M059J (cell line): ENCODE results near the gene PUS7. TPM values are rescaled to one million over a fixed set of nuclear protein-coding genes. Genes with fewer than 3 reads are reported as not detected.
"Not testable (repeated sequence)": the region's sequence is repeated elsewhere in the genome, so short reads cannot be mapped to it uniquely, and the experiment has no call there.

Experiments used
- DNase-seq: peaks from one replicate; pipeline ENCODE4 v3.0.0-alpha.2; 2012; ENCODE audit warnings: low read depth
- total RNA-seq: library from RNA; depleted of rRNA; stranded (reverse); fragments of >200 nt; shearing (Covaris generic); gene quantifications from 2 replicates; pipeline ENCODE4 v1.2.3, GENCODE V29; 2014

Gene PUS7
- total RNA-seq, 1 experiment from 2014 or later, result 19.1 TPM

DNA sequence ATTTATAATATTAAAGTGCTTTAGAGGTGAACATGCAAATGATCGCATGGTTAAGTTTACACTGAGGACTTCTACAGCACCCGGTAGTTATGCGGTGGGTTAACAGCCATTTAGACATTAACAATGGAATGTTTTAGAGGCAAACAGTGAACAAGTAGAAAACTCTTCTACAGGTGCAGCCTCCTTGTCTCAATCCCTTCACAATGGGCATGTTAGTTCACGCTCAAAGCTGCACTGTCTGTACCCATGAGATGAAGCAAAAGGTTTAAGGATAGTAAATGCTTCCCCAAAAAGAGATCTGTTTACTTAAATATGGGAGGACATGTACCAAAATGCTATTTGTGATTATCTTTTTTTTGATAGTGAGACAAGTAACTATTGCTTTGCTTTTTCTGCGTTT, 25.1 kb downstream of the PUS7 start:
- no peak for DNase-seq

DNA sequence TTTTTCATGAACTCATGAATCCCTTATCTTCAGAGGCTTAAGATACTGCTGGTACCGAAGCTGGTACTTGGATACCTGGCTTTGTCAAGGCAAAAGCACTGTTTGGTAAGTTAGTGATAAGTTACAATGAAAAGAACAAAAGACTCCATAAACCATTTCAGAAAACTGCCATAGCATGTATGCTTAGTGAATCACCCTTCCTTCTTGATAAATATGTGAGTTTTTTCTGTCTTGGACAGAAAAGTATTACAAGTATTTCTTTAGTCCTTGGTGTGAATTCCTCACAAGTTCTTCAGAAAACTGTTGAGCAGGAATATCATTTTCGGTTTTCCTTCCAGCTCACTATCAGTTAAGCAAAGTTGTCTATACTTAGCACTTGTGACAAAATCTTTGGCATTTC, 25.6 kb downstream of the PUS7 start:
- peak; percentile 14 for DNase-seq

DNA sequence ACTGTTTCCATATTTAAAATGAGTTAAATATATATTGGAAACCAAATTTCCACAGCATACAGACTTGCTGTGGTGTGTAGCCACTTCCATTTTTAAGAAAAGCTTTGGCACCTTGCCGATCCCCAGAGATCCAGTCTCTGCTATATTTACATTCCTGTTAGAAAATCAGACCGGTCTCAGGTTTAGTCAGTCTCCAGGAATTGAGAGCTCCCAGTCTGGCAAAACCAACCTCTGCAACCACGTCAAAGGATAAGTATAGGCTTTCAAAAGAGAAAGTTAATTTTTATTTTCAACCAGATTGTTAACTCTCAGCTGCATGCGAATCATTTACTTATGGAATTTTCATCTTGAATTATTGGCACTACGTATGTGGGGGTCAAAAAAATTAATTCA, 28.2 kb downstream of the PUS7 start:
- peak; percentile 83 for DNase-seq

DNA sequence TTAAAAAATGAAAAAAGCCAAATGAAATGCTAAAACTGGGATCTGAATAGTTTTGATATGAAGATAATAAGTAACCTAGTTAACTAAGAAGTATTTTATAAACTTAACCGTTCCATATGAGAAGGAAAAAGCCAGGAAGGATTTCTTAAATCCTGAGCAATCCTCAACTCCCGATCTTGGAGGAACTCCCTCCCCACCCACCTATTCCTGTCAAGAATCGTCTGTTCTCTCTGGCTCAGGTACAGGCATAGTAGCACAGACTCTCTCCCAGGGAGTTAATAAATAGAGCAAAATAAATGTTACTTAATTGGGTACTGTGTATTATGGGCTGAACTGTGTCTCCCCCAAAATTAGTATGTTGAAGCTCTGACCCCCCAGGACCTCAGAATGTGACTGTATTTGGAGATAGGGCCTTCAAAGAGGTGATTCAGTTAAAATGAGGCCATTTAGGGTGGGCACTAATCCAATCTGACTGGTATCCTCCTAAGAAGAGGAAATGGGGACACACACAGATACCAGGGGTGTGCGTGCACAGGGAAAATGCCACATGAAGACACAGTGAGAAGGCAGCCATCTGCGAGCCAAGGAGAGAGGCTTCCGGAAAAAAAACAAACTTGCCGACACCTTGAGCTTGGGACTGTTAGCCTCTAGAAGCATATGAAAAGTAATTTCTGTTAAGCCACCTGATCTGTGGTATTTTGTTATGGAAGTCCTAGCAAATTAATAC, 28.7 kb downstream of the PUS7 start:
- DNase-seq, result no peak

DNA sequence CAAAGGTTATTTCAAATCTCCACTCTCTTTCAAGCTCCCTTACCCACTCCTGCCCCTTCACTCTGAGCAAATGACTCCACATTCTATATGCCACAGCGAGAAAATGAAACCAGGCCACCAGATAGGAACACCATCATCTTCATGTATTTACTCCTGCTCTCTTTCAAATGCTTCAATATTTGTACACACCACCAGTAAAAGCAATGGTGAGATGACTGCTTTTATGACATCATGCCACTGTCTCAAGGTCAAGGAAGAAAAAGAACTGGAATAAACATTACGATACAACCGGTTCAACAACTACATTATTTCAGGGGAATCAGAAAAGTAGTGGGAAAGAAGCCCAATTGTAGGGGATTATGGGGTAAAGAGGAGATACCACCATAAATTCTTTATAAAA, 32.7 kb downstream of the PUS7 start:
- DNase-seq, result no peak

DNA sequence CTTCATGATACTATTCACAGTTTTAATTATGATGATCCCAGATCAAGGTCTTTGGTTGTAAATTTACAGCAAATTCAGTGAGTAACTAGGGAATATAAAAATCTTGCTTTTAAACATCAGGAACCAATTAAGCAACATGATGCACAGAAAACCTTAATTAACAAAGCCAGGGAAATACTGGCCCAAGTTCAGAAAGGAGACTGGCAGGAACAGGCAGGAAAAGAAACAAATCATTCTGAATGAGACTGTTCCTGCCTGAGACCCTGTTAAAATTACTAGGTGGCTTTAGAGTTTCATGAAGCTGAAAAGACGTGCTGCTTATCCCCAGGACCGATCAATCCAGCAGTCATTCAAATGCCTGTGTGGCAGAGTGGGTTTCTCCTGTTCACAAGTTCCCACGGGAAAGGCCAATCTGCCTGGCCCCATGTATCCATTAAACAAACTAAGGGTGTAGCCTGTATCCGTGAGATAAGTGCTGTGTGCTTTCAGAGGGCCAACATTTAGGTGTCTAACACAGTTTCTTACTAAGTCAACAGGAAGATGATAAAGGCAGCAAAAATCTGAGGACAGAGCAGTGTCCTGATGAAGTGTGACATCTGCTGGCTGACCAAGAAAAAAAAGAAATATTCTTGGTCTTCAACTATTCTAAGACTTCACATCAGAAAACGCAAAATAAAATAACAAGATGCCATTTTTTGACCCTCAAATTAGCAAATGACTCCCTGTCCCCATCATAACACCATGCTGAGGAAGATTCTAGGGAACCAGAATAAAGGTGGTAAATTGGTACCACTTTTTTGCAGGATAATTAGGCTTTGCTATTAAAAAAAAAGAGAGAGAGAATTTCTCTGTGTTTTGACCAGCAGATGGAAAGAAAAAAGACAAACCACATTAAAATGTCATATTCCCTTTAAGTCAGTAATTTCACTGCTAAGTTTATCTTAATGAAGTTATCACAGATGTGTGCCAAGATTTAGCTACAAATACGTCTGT, 34.2 kb downstream of the PUS7 start:
- peak; percentile 68 for DNase-seq

DNA sequence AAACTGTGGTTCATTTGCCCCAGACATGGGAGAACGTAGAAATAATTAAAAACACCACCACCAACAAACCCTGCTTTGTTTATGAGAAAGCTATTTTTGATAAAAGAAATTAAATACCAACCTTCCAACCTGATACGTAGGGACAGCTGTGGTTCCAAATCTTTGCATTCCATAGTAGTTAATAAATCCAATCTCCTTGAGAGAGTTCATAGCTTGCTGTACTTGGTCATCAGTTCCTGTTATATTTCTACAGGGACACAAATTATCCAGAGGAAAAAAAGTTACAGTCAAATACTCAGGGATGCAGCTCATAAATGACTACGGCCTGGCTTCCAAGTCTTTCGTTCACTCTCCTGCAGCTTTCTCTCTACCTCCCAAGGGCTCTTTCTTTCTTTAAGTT, 41.1 kb downstream of the PUS7 start:
- peak; percentile 18 for DNase-seq

DNA sequence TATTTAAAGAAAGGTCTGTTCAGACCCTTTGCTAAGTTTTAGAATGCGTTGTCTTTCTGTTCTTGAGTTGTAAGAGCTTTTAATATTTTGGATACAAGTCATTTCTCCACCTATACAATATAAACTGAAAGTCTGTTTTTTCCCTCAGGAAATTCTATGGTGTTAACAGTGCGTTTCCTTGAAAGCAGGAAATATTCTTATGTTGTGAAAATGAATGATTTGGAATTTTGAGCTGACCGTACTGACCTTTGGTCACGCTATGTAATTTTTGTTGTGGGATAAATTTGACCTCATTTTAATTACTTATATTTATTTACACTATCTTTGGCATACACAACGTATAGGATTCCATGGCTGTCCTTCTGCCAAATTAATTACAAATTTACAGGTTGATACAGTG, 43.5 kb downstream of the PUS7 start:
- no peak for DNase-seq

DNA sequence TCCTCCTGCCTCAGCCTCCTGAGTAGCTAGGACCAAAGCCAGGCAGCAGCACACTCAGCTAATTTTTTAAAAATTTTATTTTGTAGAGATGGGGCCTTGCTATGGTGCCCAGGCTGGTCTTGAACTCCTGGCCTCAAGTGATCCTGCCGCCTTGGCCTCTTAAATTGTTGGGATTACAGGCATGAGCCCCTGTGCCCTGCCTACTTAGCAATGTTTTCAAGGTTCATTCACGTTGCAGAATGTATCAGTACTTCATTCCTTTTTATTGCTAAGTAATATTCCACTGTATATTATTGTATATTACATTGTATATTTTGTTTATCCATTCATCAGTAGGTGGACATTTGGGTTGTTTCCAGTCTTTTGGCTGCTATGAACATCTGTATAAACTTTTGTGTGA, 44.2 kb downstream of the PUS7 start:
- no peak for DNase-seq

DNA sequence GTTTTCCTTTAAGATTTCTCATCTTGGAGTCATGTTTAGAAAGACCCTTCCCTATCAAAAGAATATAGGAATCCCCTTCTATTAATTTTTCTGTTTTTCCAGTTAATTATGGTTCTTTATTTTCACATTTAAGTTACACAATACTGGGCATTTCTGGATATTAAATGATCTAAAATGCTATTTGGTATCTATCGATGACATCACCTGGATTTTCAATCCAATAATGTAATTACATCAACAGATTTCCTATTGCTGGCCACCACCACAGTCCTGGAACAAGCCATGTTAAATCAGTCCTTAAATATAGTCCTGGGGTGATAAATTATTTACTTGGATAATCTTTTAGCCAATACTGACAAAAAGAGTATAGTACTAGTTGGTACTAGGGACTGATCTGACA, 48.0 kb downstream of the PUS7 start:
- DNase-seq, result no peak

DNA sequence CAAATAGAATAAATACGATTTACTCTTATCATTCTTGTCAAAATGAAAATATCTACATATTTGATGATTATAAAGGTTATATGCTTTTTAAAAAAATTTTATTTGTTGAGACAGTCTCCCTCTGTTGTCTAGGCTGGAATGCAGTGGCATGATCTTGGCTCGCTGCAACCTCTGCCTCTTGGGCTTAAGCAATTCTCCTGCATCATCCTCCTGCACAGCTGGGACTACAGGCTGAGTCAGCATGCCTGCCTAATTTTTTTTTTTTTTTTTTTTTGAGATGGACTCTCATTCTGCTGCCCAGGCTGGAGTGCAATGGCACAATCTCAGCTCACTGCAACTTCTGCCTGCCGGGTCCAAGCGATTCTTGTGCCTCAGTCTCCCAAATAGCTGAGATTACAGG, 48.9 kb downstream of the PUS7 start:
- peak; percentile 34 for DNase-seq

DNA sequence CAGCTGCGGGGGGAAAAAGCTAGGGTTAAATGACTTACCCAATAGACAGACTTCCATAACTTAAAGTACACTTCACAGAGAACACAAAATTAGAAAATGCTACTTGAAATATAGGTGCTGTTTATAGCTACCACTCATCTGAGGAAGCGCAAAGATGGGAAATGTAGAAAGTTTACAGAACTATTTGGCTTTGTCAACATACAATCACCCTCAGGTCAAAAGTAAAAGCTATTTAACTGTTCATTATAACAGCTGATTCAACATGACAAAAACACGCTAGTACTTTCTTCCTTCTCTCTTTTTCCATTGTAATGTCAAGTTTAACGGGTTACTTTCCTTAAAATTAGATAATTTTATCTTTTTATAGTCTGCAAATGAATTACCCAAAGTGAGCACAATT, 51.2 kb downstream of the PUS7 start:
- no peak for DNase-seq

DNA sequence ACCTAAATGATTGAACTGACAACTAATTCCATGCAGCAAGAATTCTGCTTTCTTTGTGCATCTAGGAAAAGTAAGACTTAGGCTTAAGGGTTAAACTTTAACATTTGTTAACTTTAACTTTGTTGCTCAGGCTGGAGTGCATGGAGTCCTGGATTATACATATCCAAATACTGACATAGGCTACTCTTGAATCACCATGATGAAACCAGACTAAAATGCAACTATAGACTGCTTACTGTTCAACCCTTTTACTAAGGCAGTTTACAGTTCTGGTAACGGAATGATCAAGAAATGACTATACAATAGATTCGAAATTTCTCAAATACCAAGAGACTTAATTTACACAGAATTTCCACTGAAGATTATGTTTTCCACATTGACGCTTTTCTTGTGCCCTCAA, 52.0 kb downstream of the PUS7 start:
- no peak for DNase-seq

DNA sequence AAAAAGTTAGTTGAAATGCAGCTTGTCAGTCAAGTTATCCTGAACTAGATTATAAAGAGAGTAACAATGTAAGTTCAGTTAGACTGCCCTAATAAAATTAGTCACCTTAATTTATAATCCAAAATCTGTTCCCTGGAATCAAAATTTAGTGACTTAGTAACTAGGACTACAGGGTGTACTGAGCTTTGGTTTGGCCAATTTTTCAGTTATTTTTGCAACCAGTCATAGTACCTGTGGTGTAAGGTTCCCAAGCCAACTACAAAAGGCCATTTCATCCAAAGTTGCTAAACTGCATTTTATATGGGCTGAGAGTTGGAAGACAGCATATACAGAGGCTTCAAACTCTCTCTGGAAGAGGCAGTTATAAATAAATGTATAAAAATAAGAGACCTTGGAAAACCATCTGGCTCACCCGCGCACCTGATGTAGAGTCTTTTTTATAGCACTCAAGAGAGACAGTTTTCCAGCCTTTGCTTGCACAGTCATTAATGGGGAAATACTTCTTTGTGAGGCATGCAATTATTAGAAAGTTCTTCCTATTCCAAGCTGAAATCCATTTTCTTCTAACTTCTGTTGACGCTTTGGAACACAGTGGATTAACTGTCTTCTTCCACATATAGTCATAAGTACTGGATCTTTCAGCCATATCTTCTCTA, 59.2 kb downstream of the PUS7 start:
- no peak for DNase-seq

DNA sequence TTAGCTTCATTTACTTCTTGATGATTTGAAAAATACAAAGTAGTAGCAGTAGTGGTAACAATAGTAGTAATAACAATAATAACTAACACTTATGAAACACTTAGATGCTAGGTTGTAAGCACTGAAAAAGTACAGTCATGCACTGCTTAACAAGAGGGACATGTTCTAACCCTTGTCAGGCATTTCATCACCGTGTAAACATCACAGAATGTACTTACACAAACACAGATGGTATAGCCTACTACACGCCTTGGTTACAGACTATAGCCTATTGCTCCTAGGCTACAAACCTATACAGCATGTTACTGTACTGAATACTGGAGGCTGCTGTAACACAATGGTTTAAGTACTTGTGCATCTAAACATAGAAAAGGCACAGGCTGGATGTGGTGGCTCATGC, 60.6 kb downstream of the PUS7 start:
- DNase-seq, result no peak

DNA sequence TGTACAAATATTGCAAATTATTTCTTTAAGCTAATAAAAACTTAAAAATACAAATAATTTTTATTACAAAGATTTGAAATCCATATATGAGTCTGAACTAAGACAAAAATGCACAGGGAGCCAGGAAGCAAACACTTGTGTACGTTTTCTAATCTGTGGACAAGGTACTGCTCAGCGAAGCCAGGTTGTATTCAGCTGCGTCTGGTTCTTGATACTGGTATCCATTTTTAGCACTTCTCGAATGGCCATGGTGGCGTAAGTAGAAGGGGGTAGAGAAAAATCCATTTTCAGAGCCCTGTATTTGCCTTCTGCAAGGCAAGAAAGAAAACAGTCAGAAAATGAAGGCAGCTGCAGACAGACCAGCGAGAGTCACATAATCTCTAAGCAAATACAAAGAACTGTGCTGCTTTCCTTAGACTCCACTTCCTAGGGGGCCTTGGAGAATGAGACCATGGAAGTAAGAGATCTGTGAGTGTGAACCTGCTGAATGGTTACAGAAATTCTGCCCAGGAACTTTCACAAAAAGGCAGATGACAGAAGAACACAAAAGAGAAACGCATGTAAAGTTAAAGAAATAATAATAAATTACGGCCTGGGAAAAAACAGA, 64.3 kb downstream of the PUS7 start:
- no peak for DNase-seq

DNA sequence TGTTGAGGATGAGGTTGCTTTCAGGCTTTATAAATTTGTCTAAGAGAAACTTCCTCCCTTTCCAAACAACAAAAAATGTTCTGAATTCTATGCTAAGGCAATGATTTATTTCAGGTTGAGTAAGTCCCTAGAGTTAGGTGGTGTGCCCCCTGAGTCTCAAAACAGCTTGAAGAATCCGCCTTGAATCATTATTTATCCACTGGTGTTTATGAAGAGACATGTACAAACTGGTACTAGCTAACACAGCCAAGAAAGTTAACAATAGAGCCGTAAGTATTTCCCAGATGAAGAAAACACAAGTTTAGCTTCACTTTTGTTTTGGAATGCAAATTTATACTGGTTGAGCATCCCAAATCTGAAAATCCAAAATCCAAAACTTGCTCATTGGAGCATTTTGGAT, 67.2 kb downstream of the PUS7 start:
- no peak for DNase-seq

DNA sequence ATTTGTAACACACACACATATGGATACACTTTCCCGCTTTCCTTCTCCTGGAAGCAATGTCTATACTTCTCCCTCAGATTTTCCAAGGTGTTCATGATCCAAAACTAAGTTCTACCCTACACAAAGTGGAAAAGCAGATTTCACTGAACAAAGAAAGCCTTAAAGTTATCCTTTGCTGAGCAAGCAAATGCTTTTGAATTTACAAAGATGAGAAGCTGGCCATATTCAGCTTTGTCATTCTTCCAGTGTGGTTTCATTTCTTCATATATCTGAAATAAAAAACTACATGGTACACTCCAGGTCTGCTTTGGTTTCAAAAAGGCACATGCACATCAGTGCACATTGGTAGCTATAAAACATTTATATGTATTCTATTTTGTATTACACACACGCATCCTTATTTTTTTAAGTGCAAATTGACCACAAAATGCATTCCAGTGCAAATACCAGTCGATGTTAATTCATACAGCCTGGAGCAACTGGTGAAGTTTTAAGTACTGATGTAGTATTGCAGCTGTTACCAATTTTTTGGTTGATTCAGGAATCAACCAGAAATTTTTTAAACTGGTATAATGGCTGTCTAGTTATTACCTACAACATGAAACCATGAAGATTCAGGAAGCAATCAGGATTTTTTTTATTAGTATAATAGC, 67.8 kb downstream of the PUS7 start:
- peak; percentile 83 for DNase-seq

DNA sequence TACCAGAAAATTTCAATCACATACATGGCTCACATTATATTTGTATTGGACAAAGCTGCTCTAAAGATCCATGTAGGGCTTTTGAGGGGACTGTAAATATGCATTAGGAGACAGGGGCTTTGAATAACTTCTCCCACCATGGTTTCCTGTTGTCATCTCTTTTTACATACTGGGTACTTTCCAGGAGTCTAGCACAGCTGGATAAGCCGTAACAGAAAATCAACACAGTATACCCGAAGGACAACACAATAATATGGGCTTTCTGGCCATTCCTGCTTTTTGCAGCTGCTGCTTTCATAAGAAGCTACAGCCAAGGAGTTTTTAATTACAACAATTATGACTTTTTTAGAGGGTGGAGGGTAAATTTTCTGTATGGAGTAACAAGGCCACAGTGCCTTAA, 70.0 kb downstream of the PUS7 start:
- DNase-seq, result no peak

DNA sequence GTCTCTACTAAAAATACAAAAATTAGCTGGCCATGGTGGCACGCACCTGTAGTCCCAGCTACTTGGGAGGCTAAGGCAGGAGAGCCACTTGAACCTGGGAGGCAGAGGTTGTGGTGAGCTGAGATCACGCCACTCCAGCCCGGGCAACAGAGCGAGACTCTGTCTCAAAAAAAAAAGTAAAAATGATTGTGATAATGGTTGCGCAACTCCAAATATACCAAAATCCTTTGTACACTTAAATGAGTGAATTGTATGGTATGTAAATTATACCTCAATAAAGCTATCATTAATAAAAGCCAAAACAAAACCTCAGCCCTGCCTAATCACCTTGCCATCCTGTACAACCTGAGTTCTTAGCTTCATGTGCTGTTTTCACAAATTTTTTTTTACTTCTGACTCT, 71.2 kb downstream of the PUS7 start:
- DNase-seq, result not testable (repeated sequence)

DNA sequence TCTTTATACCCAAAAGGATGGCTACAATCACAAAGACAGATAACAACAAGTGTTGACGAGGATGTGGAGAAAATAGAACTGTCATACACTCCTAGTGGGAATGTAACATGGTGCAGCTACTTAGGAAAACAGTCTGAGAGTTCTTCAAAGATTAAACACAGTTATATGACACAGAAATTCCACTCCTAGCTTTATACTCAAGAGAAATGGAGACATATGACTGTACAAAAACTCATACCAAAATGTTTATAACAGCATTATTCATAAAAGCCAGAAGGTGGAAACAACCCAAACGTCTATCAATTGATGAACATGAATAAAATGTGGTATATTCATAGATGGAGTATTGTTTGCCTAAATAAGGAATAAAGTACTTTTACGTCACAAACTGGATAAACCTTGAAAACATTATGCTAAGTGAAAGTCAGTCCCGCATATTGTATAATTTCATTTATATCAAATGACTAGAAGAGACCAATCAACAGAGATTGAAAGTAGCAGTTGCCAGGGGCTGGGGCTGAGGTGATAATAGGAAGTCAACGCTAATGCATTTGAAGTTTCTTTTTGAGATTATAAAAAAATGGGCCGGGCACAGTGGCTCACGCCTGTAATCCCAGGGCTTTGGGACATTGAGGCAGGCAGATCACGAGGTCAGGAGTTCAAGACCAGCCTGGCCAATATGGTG, 71.8 kb downstream of the PUS7 start:
- DNase-seq, result no peak
